Measurements from ENCODE around the gene DOCK10.

- TF ChIP-seq CTCF (IDR thresholded peaks at IDR 0.05) (no peak), POLR2A (IDR thresholded peaks at IDR 0.05) (no peak), POLR2AphosphoS5 (IDR thresholded peaks at IDR 0.05; ENCODE audit: insufficient read depth in 1 of 2, low read depth in 1 of 2) (no peak)
These were observed 277.6 kb downstream of the DOCK10 start for GRCh38 chr2:224764565-224765236.

Measured in vagina (tissue), 2 donors.